Measurements from ENCODE around the gene OPCML. TPM values are rescaled to one million over a fixed set of nuclear protein-coding genes. Genes with fewer than 3 reads are reported as not detected.

The OPCML gene
- total and polyA plus RNA-seq, 2 experiments from 2014 or later: 1.2 to 4.4 TPM

DNA sequence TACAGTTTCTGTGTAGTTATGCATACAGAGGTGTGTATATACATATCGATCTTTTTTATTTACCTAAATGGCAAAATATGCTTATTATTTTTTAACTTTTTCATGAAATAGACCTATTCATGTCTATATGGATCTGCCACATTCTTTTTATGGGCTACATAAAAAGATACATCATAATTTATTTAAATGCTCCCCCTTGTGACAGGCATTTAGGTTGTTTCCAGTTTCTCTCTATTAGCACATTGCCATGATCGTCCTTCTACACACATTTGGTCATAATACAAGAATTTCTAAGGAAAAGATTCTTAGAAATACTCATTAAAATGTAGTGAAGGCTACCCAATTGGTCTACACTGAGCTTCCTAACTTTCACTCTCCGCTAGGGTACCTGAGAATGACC, 1067.4 kb downstream of the OPCML start (continued):
- TF ChIP-seq ZNF331 (CRISPR knock-in tag; IDR thresholded peaks at IDR 0.05; ENCODE audit: low read depth): no peak
- no peak for TF ChIP-seq JUNB (IDR thresholded peaks at IDR 0.05; ENCODE audit: unreplicated experiment)
- TF ChIP-seq CREB1 (CRISPR knock-in tag; IDR thresholded peaks at IDR 0.05; ENCODE audit: low read depth): no peak
- no peak for TF ChIP-seq NANOG (IDR thresholded peaks at IDR 0.05; ENCODE audit: borderline replicate concordance)
- TF ChIP-seq, protein P1, sequence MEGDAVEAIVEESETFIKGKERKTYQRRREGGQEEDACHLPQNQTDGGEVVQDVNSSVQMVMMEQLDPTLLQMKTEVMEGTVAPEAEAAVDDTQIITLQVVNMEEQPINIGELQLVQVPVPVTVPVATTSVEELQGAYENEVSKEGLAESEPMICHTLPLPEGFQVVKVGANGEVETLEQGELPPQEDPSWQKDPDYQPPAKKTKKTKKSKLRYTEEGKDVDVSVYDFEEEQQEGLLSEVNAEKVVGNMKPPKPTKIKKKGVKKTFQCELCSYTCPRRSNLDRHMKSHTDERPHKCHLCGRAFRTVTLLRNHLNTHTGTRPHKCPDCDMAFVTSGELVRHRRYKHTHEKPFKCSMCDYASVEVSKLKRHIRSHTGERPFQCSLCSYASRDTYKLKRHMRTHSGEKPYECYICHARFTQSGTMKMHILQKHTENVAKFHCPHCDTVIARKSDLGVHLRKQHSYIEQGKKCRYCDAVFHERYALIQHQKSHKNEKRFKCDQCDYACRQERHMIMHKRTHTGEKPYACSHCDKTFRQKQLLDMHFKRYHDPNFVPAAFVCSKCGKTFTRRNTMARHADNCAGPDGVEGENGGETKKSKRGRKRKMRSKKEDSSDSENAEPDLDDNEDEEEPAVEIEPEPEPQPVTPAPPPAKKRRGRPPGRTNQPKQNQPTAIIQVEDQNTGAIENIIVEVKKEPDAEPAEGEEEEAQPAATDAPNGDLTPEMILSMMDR (conservative IDR thresholded peaks at IDR 0.05; ENCODE audit: low read depth in 2 of 2): no peak
- TF ChIP-seq POLR2AphosphoS5 (IDR thresholded peaks at IDR 0.05; ENCODE audit: low read depth): no peak
- no peak for TF ChIP-seq ETS1 (IDR thresholded peaks at IDR 0.05)
- no peak for TF ChIP-seq EZH2phosphoT487 (IDR thresholded peaks at IDR 0.05; ENCODE audit: unreplicated experiment)
- TF ChIP-seq ZNF114 (CRISPR knock-in tag; IDR thresholded peaks at IDR 0.05): no peak

DNA sequence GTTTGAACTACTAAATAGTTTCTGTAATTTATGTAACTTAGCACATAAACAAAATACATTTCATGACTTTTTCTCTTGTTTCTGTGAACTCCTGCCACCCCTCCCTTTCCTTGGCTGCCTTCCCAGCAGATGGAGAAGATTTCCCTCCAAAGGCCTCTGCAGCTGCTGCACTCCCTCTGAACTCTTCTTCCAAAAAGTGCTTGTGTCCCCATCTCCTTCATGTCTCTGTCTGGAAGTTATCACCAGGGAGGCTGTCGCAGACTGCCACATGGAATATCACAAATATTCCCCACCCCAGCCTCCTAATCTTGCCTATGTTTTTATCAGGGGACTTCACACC, 1068.3 kb downstream of the OPCML start:
- Mint-ChIP-seq H3K36me3 (ENCODE audit: low read depth) (no peaks in the 10 kb centered on the region), H3K4me1 (no peaks in the 10 kb centered on the region; the same call in 2 of the 3 replicates), H3K9me3 (peaks cover 3% of the 10 kb centered on the region; the same call in 1 of the 3 replicates), H3K27me3 (ENCODE audit: insufficient read depth, low read depth, poor library complexity) (peaks cover 1% of the 10 kb centered on the region), H3K4me3 (no peak overlapping the region), H3K27ac (no peak overlapping the region)
- no peak overlapping the region for H3K27ac ChIP-seq (ENCODE audit: low read depth)
- no peak for ATAC-seq
- H4K20me1 ChIP-seq (replicated peaks; ENCODE audit: insufficient read depth): no peaks in the 10 kb centered on the region
- H3K79me2 ChIP-seq (replicated peaks; ENCODE audit: insufficient read depth): no peaks in the 10 kb centered on the region
- no peaks in the 10 kb centered on the region for H3K9me2 ChIP-seq (ENCODE audit: insufficient read depth)
- H3K36me3 ChIP-seq (ENCODE audit: insufficient read depth): no peaks in the 10 kb centered on the region
- H3K4me1 ChIP-seq (ENCODE audit: insufficient read depth): no peaks in the 10 kb centered on the region
- no peaks in the 10 kb centered on the region for H3K27me3 ChIP-seq (ENCODE audit: insufficient read depth)
- DNase-seq (ENCODE audit: low spot score): no peak
- H2AFZ ChIP-seq: no peak overlapping the region
- no peaks in the 10 kb centered on the region for H3F3A ChIP-seq (replicated peaks; ENCODE audit: low read depth)
- no peak overlapping the region for H3K4me2 ChIP-seq
- no peak overlapping the region for H3K4me3 ChIP-seq
- TF ChIP-seq ZNF331 (CRISPR knock-in tag; IDR thresholded peaks at IDR 0.05; ENCODE audit: low read depth): no peak
- no peak for TF ChIP-seq EZH2phosphoT487 (IDR thresholded peaks at IDR 0.05; ENCODE audit: unreplicated experiment)
- no peak for TF ChIP-seq NANOG (IDR thresholded peaks at IDR 0.05; ENCODE audit: borderline replicate concordance)
- TF ChIP-seq EZH2 (IDR thresholded peaks at IDR 0.05; ENCODE audit: low read depth, unreplicated experiment): no peak
- no peak for TF ChIP-seq REST (IDR thresholded peaks at IDR 0.05; ENCODE audit: unreplicated experiment)
- no peak for TF ChIP-seq ETS1 (IDR thresholded peaks at IDR 0.05)
- no peak for TF ChIP-seq ZNF462 (CRISPR knock-in tag; IDR thresholded peaks at IDR 0.05)

Measured in GM23338 (cell line).